MCF 10A (cell line): ENCODE data around the gene TBC1D22B. TPM values are rescaled to one million over a fixed set of nuclear protein-coding genes. Genes with fewer than 3 reads are reported as not detected.

Experiments used
- BruUV-seq: library from RNA; stranded (reverse); fragments of 400-500 nt; replicated peaks from 2 replicates; lab custom pipeline; 2021; lab: Mats Ljungman, UMichigan
- CTCF ChIA-PET: fragments of 300-600 bp; sonication (Branson Sonifier 250); formaldehyde crosslinking; extraction: SDS; loops from one replicate; lab custom pipeline; 2021; ENCODE audit warnings: antibody characterized with exemption, inconsistent platforms; lab: Yijun Ruan, JAX
- POLR2A ChIA-PET: fragments of 300-600, 350-650 bp; sonication (Branson Sonifier 250); formaldehyde crosslinking; extraction: SDS; loops from one replicate; lab custom pipeline; 2020; ENCODE audit warnings: antibody characterized with exemption, inconsistent platforms; lab: Yijun Ruan, JAX
- DNase-seq: peaks from one replicate; pipeline ENCODE4 v3.0.0-alpha.2; 2018; ENCODE audit not compliant: unreplicated experiment
- H3K27ac Mint-ChIP-seq: one replicate; pipeline ENCODE4 v1.8.0; 2022; ENCODE audit warnings: mild to moderate bottlenecking, low read depth, mixed read lengths; ENCODE audit not compliant: unreplicated experiment
- H3K27me3 Mint-ChIP-seq: one replicate; pipeline ENCODE4 v1.8.0; 2022; ENCODE audit warnings: mixed read lengths; ENCODE audit not compliant: insufficient read depth, unreplicated experiment
- H3K36me3 Mint-ChIP-seq: one replicate; pipeline ENCODE4 v1.8.0; 2022; ENCODE audit warnings: mild to moderate bottlenecking, moderate library complexity, mixed read lengths; ENCODE audit not compliant: insufficient read depth, unreplicated experiment
- H3K4me1 Mint-ChIP-seq: one replicate; pipeline ENCODE4 v1.8.0; 2022; ENCODE audit warnings: mixed read lengths; ENCODE audit not compliant: insufficient read depth, unreplicated experiment
- H3K4me3 Mint-ChIP-seq: one replicate; pipeline ENCODE4 v1.8.0; 2022; ENCODE audit warnings: mild to moderate bottlenecking, moderate library complexity, mixed read lengths; ENCODE audit not compliant: unreplicated experiment
- H3K9me3 Mint-ChIP-seq: one replicate; pipeline ENCODE4 v1.8.0; 2022; ENCODE audit warnings: mixed read lengths; ENCODE audit not compliant: unreplicated experiment
- intact Hi-C: fragments of 100-400 bp; cut with micrococcal nuclease; formaldehyde crosslinking; loops from 2 replicates; pipeline ENCODE4 v1.14.1; 2022
- total RNA-seq: library from RNA; stranded (reverse); gene quantifications from 2 replicates; pipeline ENCODE4 v1.2.3, GENCODE V29; 2022
- TF ChIP-seq, protein P1 (sequence below): fragments of 200-600 bp; IDR thresholded peaks from one replicate; pipeline ENCODE4 v1.8.0; 2022; ENCODE audit warnings: antibody characterized with exemption, mild to moderate bottlenecking; ENCODE audit not compliant: unreplicated experiment

Gene TBC1D22B
- total RNA-seq, 1 experiment from 2014 or later = 12.9 TPM

DNA sequence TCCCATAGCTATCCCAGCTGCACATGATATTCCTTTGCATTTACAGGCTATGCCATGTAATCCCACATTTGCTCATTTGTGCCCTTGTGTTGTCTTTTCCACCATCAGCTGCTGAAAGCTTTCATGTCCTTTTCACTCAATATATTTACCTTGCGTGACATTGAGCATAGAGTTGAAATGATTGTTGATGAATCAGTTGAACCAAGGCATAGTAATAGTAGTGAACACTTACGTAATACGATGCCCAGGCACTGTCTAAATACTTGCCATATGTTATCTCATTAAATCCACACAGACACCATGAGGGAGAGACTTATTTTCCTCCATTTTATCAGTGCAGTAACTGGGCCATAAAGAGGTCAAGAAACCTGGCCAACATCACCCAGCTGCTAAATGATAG lies 109.3 kb downstream of the TBC1D22B start:
- Mint-ChIP-seq H3K36me3 (peaks cover 37% of the 10 kb centered on the region), H3K4me1 (peaks cover 10% of the 10 kb centered on the region), H3K4me3 (no peak overlapping the region), H3K9me3 (no peaks in the 10 kb centered on the region), H3K27ac (no peak overlapping the region), H3K27me3 (no peaks in the 10 kb centered on the region)
- TF ChIP-seq, protein P1, sequence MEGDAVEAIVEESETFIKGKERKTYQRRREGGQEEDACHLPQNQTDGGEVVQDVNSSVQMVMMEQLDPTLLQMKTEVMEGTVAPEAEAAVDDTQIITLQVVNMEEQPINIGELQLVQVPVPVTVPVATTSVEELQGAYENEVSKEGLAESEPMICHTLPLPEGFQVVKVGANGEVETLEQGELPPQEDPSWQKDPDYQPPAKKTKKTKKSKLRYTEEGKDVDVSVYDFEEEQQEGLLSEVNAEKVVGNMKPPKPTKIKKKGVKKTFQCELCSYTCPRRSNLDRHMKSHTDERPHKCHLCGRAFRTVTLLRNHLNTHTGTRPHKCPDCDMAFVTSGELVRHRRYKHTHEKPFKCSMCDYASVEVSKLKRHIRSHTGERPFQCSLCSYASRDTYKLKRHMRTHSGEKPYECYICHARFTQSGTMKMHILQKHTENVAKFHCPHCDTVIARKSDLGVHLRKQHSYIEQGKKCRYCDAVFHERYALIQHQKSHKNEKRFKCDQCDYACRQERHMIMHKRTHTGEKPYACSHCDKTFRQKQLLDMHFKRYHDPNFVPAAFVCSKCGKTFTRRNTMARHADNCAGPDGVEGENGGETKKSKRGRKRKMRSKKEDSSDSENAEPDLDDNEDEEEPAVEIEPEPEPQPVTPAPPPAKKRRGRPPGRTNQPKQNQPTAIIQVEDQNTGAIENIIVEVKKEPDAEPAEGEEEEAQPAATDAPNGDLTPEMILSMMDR = no peak
- BruUV-seq = no TSS peak
- DNase-seq = no peak
- ChIA-PET POLR2A (interaction anchor here (0.8 to 1.5 kb wide), 3 partner anchors 12 to 66 kb away, joined by 3 read pairs; partner anchors contain the start of genes CMTR1 and RNF8), CTCF (interaction anchor here (1.0 to 3.7 kb wide), 4 partner anchors 16 to 107 kb away, joined by 4 to 21 read pairs (median 6); no protein-coding TSS in a partner anchor)
- intact Hi-C loops = no loop called here

- Mint-ChIP-seq H3K4me3 (no peak overlapping the region), H3K4me1 (peaks cover 10% of the 10 kb centered on the region), H3K9me3 (no peaks in the 10 kb centered on the region), H3K36me3 (peaks cover 38% of the 10 kb centered on the region), H3K27ac (peak overlapping the region; percentile 78), H3K27me3 (no peaks in the 10 kb centered on the region)
- ChIA-PET POLR2A (interaction anchor here (1.6 kb wide), 1 partner anchor 13 kb away, joined by 4 read pairs; no protein-coding TSS in a partner anchor), CTCF (interaction anchor here (0.7 to 1.4 kb wide), 3 partner anchors 12 to 318 kb away, joined by 3 to 5 read pairs (median 3); no protein-coding TSS in a partner anchor)
- intact Hi-C loops = no loop called here
- TF ChIP-seq, protein P1 = no peak
- no peak for DNase-seq
- BruUV-seq = no TSS peak
Observed at GRCh38 chr6:37368961-37369320, 111.4 kb downstream of the TBC1D22B start.

- intact Hi-C loops = no loop called here
- TF ChIP-seq, protein P1 = no peak
- Mint-ChIP-seq H3K9me3 (no peaks in the 10 kb centered on the region), H3K27me3 (no peaks in the 10 kb centered on the region), H3K36me3 (peaks cover 38% of the 10 kb centered on the region), H3K4me3 (no peak overlapping the region), H3K4me1 (peaks cover 10% of the 10 kb centered on the region), H3K27ac (peak overlapping the region; percentile 78)
- ChIA-PET POLR2A (interaction anchor here (1.0 to 1.6 kb wide), 2 partner anchors 14 to 64 kb away, joined by 4 to 5 read pairs; partner anchors contain the start of gene CMTR1), CTCF (interaction anchor here (0.6 to 1.7 kb wide), 6 partner anchors 11 to 44 kb away, joined by 3 to 6 read pairs (median 4); no protein-coding TSS in a partner anchor)
- DNase-seq = no peak
- no TSS peak for BruUV-seq
Observed at GRCh38 chr6:37369321-37370201, 112.0 kb downstream of the TBC1D22B start.
